GM21825 (cell line): Measurements from ENCODE around the gene CREB3.

Experiments used
- ATAC-seq: cut with Tn5 transposase; IDR thresholded peaks from one replicate; pipeline ENCODE4 v1.9.1; 2021; ENCODE audit warnings: mild to moderate bottlenecking, moderate library complexity; ENCODE audit not compliant: unreplicated experiment

Gene CREB3

DNA sequence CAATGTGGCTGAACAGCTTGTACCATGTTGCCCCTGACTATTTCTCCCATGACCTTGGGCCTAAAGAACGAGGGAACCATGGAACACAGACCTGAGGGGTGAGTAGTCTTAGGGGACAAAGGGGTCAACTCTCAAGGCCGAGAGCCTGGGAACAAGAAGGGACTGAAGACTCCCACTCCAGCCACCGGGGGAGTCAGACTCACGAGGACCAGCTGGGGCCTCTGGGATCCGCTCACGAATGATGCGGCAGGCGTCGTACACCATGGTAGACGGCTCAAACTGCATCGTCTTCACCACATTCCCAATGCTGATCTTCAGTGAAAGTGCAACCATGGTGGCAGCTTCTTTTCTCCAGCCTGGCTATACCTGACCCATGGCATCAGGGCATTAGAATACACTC lies 7.1 kb upstream of the CREB3 start:
- ATAC-seq, result no peak

DNA sequence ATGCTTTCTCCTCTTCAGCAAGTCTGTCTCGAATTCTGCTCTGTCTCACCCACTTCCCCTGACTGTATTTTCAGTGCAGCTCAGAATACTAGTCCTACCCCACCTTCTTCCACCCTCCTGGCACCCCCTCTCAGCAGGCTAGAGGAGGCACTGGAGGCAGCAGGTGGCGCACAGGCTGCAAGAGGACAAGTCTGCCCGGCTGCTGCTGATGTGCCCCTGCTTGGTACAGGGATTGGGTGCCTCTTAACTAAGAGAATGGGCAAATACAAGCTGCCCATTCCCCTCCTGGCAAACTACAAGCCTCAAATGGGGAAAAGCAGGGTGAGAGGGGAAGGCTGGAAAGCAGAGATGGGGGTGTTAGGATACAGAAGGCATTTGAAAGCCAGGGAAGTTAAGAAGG lies 5.5 kb upstream of the CREB3 start:
- ATAC-seq, result peak; percentile 30

DNA sequence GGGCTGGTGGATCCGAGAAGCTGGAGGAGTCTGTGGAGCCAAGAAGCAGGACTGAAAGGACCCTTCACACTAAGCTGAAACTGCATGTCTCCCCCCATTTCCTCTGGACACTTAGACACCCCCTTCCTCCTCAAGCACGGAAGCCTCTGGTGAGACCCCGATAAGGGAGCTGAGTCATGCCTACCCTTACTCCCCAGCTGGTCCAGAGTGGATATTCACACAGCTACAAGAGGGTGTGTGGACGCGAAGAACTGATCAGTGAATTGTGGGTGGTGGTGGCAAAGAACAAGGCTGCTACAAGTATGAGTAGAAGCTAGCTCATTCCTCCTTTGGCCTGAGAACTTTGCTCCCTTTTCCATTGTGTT lies 4.8 kb upstream of the CREB3 start:
- ATAC-seq, result no peak

DNA sequence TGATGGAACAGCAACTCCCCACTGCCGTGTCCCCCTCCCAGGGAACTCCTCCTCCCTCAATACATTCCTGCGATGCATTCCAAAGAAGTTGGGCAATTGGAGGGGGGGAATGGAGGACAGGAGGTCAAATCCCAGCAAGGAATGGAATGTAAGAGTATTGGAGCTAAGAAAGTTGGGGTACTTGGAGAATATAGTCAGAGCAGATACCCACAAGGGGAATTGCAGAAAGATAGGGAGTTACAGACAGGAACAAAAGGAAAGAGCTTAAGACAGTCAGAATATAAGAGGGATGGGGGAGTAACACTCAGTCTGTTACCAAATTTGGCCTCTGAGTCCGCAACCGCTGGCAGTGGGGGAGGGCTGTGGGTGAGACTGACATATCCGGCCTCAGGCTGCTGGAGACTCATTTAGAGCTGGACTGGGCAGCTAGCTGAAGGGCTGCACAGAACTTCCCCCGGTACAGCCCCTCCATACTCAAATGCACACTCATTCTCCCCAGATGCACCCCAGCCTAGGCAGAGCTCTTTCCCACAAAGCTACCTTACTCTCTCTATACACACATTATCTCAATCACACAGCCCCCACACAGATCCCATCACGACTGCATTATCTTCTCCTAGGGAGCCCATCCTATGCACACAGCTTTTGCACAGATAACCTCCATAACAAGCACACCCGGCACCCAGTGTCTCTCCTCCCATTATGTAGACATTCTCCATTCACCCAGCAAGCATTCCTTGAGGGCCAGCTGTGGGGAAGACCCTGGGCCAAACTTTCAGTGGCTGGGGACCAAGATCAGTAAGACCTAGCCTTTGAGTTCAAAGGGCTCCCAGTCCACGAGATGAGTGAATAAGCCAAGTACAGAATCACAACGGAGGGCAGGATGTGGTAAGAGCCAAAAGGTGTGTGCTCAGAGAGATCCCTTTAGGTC lies 4.2 kb upstream of the CREB3 start:
- peak; percentile 18 for ATAC-seq

DNA sequence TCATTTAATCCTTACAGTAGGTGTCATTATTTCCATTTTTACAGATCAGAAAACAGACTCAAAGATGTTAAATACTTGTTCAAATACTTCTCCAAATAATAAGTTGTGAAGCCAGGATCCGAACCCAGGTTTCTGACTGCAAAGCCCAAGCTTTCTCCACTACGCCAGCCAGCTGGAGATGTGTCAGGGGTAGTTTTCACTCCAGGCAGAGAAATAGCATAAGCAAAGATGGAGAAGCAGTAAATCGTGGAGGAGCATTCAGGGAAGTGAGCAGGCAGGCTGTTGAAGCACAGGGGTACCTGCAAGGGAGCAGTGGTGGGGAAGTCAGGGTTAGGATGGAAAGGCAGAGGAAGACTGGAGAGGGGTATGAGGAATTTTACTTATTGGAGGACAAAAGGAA lies 3.4 kb upstream of the CREB3 start:
- ATAC-seq, result no peak

DNA sequence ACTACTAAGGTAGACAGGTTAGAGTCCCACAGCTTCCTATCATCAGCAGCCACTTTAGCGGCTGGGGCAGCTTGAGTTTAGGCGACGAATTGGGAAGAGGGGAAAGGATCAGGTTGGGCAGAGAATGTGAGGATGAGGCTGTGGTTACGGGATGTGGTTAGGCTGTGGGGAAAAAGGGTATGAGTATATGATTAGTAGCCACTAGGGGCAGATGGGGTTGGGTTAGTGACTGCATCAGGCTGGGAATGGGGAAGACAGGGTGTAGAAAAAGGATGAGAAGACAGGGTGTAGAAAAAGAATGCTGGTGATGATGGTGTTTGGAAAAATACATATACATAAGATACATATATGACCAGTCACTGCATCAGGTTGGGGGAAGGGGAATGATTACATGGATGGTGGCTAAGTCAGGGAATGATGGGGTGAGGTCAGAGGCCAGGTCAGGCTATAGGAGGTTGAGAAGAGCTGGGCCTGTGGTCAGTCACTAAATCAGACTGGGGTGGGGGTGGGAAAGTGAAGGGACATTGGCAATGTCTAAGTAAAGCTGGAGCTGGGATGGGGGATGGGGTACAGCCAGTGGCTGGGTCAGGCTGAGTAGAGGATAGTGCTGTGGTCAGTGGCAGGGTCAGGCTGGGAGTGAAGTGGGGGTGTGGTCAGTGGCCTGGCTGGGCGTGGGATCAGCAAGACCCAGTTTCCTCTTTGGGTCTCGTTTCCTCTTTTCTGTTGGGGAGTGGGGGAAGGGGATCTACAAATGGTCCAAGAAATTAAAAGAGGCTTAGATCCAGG lies 2.6 kb upstream of the CREB3 start:
- ATAC-seq, result no peak

DNA sequence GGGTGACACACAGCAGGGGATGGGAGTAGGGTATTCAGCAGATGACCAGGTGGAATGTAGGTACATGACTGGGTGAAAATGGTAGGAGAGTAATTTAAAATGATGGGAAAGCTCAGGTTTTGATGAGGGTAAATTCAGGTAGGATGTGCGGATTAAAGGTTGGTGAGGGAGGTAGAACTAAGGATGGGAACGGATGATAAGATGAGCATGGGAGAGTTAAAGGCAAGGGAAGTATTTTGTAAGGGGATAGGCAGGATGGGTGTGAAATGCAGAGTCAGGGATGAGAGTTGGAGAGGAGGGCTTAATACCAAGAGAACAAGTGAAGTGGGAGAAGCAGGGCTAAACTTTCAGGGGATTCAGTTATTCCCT lies 2.0 kb upstream of the CREB3 start:
- ATAC-seq, result no peak

DNA sequence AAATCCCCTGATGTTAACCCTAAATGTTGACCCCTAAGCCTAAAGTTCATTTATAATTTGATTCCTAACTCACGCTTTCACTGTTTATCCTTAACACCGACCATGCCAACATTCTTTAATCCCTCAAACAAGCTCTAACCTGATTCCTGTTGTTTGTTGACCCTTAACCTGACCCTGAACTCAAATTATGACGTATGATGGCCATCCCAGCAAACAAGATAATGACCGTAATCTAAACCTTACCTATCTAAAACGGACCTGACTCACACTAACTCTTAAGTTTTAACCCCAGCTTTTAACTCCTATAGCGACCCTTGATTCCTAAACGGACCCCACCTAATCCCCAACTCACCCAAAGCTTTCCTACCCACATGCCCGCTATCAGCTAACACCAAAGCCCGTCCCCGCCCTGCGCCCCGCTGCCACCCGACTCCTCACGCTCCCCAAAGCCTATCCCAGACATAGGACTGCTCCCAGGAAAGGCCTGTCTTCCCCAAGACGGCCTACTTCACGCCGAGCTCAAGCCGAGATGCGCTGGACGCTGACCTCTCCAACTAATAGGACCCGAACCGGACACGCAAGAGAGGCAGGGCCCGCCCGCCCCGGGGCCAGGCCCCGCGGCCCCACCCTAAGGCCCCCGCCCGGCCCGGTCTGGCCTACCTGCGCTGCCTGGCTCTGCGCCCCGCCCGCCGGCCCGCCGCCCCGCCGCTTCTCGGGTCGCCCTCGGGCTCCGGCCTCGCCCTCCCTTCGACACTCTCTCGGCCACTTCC lies 866 bp upstream of the CREB3 start:
- no peak for ATAC-seq

DNA sequence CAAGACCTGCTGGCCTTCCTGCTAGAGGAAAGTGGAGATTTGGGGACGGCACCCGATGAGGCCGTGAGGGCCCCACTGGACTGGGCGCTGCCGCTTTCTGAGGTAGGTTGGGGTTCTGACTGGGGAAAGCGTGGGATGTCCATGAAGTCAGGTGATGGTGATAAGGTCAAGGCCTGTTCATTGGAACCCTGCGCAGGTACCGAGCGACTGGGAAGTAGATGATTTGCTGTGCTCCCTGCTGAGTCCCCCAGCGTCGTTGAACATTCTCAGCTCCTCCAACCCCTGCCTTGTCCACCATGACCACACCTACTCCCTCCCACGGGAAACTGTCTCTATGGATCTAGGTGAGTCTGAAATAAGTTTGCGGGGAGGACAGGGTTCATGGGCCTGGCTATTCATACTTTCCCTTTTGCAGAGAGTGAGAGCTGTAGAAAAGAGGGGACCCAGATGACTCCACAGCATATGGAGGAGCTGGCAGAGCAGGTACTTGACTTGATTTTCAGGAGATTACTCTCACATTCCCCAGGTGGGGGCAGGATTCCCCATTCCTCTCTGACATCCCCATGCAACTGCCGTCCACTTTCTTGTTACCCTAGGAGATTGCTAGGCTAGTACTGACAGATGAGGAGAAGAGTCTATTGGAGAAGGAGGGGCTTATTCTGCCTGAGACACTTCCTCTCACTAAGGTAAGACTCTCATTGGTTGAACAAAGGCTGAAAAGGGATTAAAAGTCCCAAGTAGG lies 505 bp downstream of the CREB3 start:
- ATAC-seq, result peak; percentile 2

DNA sequence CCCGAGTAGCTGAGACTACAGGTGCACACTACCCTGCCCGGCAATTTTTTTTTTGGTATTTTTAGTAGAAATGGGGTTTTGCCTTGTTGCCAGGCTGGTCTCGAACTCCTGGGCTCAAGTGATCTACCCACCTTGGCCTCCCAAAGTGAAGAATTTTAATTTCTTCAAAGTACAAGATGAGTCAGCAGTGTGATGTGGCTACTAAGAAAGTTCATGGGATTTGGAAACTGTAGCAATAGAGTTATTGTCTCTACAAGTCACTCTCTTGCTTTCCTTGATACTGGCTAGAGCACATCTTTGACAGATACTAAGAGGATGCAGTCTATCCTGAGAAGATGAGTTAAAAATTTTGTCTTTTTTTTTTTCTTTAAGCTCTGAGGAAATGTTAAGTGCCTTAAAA lies 1.6 kb downstream of the CREB3 start:
- no peak for ATAC-seq

DNA sequence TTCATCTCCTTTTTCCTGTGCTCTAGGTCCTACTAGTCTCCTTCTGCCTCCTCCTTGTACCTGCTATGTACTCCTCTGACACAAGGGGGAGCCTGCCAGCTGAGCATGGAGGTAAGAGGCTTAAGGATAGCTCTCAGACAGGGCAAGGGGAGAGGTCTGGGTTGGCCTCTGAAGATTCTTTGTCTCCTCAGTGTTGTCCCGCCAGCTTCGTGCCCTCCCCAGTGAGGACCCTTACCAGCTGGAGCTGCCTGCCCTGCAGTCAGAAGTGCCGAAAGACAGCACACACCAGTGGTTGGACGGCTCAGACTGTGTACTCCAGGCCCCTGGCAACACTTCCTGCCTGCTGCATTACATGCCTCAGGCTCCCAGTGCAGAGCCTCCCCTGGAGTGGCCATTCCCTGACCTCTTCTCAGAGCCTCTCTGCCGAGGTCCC lies 3.8 kb downstream of the CREB3 start:
- no peak for ATAC-seq

DNA sequence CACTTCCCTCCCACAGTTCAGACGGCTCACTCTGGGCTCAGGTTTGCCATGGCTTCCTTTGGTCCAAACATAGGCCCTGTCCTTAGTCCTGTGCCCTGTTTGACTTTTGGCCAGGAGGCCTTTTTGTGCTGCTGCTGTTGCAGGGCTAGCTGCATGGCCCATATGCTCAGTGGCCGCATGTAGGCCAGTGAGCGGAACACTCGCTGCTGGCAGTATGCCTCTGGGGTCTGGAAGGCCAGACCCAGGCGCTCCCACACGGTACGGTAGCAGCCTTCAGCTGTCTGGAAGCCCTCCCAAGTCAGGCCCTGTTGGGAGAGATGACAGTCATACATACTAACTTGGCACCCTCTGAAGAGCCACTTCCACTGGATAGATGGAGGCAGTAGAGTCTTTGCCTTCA lies 4.7 kb downstream of the CREB3 start:
- ATAC-seq, result no peak

DNA sequence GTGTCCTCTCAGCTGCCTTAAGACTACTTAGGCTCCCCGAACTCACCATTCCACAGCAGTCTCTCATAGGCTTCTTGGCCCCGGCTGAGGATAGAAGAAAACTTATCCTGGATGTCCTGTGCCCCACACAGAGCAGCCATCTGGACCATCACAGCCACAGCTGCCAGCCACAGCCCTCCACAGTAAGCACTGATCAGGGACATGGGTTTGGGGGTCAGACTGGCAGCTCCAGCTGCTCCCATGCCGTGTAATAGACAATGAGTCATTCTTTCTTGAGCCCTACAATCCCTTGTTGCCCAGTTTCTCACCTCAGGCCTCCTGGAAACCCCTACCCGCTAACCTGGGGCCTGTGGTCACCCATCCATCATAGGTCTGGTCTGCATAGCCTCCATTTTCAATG lies 5.7 kb downstream of the CREB3 start:
- no peak for ATAC-seq

DNA sequence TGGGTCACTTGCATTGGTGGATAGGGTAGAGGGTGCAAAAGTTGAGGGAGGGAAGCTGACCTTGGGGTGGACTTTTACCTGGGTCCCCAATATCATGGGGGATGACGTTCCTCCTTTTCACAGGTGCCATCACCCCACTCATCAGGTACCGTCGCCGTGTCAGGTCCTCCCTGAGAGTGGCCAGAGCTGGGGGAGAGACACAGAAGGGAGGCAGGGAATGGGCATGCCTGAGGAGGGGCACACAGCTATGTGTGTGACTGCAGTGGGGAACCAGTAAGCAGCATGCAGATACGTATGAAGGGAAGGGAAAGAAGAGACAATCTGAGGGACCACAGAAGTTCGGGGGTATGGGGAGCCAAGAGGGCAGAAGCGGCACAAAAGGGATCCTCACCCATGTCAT lies 6.5 kb downstream of the CREB3 start:
- no peak for ATAC-seq

DNA sequence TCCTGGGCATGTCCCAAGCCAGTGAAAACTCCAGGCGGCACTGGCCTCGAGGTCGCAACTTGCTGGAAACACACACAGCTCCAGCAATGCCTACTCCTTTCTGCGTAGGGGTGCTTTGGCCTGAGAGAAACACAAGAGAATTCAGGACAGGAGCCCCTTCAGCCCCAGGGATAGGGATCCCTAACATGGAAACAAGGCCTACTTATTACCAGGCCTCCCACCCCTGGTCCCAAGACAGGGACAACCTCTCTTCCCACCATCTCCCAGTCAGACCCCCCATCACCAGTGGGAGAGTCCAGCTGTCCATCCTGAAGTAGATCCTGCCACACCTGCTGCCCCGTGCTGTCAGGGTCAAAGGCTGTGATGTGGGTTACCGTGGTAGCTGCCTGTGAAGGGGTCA lies 7.8 kb downstream of the CREB3 start:
- ATAC-seq, result no peak

DNA sequence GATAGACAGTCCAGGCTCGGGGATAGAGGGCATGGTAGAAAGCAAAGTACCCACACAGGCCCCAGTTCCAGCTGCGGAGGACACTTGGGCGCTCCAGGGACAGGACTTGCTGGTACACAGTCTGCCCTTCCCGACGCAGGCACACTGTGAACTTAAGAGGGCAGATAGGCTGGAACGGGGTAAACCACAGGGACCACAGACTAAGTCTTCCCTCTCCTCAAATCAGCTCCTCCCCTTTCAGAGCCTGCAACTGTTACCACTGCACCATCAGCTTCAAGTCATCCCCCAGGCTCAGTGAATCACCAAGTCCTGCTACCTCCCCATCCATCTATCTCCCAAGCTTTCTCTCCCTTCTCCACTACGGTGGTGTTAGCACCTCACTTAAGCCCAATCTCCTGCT lies 9.3 kb downstream of the CREB3 start:
- no peak for ATAC-seq

DNA sequence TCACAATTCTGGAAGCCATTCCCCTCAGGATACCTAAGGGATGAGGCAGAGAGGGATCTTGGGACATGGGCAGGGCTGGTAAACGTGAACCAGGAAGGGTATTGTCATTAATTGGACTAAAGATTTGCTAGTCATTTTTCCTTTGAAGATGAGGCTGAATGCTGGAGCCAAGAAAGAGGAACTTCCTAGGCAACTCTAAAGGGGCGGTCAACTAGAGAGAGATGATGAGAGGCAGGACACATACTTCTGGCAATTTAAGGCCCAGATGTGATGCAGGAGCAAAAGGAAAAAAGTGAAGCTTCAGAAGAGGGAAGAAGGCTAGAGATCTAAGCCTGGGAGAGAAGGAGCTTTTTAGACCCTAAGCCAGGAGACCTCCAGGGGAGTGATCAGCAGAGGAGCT lies 11.0 kb downstream of the CREB3 start:
- ATAC-seq, result no peak

DNA sequence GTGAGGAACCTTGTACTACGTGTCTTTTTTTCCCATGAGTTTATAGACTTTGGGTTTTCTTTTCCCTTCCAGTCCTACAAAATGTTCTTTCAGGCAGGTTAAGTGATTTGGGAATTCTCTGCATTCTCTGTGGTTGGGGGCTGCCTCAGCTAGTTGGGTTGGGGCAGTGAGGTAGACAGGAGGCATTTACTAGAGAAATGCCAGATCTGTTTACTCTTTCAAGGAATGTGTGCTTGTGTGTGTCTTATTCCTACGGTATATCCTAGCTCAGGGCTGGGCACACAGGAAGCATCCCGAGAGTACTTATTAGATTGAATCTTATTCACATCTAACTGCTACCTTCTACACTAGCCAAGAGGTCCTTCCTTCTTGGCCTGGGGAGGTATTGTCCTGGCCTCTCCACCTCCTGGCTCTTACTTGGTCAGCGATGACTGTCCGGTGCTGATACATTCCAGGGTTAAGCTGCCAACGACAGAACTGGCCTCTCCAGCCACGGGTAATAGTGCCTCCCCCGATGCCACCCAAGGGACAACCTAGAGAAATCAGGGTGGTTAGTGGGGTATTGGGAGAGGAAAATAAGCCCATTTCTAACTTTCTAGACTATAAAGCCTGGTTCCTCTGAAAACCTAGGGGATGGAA lies 11.5 kb downstream of the CREB3 start:
- ATAC-seq, result no peak

DNA sequence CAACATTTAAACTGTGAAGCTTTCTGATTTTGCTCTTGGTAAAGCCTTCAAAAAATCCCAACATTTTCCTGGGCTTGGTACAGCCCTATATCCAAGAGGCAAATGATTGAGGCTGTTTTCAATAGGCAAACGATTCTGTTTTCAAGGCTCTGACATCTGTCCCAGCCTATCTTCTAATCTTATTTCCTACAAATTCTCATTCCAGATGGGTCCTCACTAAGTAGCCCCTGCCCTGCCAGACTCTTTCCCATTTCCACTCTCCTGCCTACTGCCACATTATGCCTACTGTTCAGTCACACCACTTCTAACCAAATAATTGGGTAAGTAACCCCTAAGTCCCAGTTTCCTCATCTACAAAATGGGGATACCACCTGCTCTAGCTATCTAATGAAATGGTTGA lies 13.1 kb downstream of the CREB3 start:
- ATAC-seq, result no peak

DNA sequence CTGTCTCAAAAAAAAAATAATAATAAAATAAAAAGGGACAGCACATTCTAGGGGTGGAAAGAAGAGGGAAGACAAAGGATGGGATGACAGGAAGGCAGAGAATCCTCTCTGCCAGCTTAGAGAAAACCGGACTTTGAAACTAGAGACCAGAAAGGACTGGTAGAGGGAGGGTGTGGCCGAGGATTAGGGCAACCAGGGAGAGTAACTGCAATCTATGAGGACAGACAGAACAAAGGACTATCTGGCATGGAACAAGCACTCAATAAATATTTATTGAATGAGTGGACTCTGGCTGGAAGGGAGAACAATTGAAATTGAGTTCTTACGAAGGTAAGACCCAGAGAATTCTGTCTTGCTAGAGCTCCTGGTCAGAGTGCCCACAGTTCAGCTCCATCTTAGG lies 14.1 kb downstream of the CREB3 start:
- no peak for ATAC-seq
